AG09309 (cell line): ENCODE data around the gene ZFPM1.

Source experiments
- DNase-seq: peaks from one replicate; pipeline ENCODE4 v3.0.0-alpha.2; 2010; ENCODE audit warnings: low read depth
- H3K4me3 ChIP-seq: 2 replicates; pipeline ENCODE4 v1.5.1; 2011; ENCODE audit warnings: mild to moderate bottlenecking, low read depth, low read length, moderate library complexity; ENCODE audit not compliant: control insufficient read depth
- CTCF ChIP-seq: IDR thresholded peaks from 2 replicates; pipeline ENCODE4 v1.5.1; 2011; ENCODE audit warnings: mild to moderate bottlenecking, low read depth, low read length, inconsistent platforms; ENCODE audit not compliant: insufficient read depth, control insufficient read depth; ENCODE audit errors: missing control alignments

The ZFPM1 gene

DNA sequence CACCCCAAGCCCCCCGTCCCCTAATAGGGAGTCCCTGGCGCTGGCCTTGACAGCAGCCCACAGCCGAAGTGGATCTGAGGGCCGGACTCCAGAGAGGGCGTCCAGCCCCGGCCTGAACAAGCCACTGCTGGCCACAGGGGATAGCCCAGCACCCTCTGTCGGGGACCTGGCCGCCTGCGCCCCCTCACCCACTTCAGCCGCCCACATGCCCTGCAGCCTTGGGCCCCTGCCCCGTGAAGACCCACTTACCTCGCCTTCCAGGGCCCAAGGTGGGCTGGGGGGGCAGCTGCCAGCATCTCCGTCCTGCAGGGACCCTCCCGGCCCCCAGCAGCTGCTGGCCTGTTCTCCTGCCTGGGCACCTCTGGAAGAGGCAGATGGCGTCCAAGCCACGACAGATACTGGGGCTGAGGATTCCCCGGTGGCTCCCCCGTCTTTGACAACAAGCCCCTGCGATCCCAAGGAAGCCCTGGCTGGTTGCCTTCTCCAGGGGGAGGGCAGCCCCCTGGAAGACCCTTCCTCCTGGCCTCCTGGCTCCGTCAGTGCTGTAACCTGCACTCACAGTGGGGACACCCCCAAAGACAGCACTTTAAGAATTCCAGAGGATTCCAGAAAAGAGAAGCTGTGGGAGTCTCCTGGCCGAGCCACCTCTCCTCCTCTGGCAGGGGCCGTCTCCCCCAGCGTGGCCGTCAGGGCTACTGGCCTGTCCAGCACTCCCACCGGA is 19.3 kb upstream of the ZFPM1 start:
- no peak overlapping the region for H3K4me3 ChIP-seq
- DNase-seq = no peak
- TF ChIP-seq CTCF = no peak

DNA sequence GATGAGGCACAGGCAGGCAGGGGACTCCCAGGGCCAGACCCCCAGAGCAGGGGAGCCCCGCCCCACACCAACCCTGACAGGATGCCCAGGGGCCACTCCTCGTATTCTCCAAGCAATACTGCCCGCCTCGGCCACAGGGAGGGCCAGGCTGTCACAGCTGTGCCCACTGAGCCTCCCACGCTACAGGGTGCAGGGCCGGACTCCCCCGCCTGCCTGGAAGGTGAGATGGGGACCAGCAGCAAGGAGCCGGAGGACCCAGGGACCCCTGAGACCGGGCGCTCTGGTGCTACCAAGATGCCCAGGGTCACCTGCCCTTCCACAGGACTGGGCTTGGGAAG is 18.8 kb upstream of the ZFPM1 start:
- no peak for TF ChIP-seq CTCF
- H3K4me3 ChIP-seq = no peak overlapping the region
- DNase-seq = no peak

DNA sequence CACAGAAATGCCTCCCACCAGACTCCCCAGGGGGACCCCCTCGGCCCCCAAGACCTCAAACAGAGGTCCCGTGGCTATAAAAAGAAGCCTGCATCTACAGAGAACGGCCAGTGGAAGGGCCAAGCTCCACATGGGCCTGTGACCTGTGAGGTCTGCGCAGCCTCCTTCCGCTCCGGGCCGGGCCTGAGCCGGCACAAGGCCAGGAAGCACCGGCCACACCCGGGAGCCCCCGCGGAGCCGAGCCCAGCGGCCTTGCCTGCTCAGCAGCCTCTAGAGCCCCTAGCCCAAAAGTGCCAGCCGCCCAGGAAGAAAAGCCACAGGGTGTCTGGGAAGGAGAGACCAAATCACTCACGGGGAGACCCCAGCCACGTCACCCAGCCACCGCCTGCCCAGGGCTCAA is 18.3 kb upstream of the ZFPM1 start:
- TF ChIP-seq CTCF = no peak
- no peak for DNase-seq
- H3K4me3 ChIP-seq = no peak overlapping the region

DNA sequence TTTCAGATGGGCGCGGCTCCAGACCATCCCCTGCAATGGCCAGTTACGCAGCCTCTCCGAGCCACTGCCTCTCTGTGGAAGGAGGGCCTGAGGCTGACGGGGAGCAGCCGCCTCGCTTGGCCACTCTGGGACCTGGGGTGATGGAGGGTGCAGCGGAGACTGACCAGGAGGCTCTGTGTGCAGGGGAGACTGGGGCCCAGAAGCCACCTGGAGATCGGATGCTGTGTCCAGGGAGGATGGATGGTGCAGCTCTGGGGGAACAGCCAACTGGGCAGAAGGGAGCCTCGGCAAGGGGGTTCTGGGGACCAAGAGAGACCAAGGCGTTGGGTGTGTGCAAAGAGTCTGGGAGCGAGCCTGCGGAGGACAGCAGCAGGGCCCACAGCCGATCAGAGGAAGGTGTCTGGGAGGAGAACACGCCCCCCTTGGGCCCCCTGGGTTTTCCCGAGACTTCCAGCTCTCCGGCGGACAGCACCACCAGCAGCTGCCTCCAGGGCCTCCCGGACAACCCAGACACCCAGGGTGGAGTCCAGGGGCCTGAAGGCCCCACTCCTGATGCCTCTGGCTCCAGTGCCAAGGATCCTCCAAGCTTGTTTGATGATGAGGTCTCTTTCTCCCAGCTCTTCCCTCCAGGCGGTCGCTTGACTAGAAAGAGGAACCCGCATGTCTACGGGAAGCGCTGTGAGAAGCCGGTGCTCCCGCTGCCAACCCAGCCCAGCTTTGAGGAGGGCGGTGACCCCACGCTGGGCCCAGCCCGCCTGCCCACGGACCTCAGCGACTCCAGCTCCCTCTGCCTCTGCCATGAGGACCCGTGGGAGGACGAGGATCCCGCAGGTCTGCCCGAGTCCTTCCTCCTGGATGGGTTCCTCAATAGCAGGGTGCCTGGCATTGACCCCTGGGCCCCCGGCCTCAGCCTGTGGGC is 17.4 kb upstream of the ZFPM1 start:
- no peak for TF ChIP-seq CTCF
- no peak for DNase-seq
- no peak overlapping the region for H3K4me3 ChIP-seq

DNA sequence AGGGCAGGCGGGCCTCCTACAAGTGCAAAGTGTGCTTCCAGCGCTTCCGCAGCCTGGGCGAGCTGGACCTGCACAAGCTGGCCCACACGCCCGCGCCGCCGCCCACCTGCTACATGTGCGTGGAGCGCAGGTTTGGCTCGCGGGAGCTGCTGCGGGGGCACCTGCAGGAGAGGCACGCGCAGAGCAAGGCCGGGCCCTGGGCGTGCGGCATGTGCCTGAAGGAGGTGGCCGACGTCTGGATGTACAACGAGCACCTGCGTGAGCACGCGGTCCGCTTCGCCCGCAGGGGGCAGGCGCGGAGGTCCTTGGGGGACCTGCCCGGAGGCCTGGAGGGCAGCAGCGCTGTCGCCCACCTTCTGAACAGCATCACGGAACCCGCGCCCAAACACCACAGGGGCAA is 16.3 kb upstream of the ZFPM1 start:
- TF ChIP-seq CTCF = no peak

GRCh38 chr16:88437367-88437964 is 15.6 kb upstream of the ZFPM1 start:
- no peak for DNase-seq
- peak; percentile 67 for TF ChIP-seq CTCF
- no peak overlapping the region for H3K4me3 ChIP-seq

More for the DNA sequence above, 16.3 kb upstream of the ZFPM1 start:
- DNase-seq = no peak
- H3K4me3 ChIP-seq = no peak overlapping the region
